LNCaP clone FGC (cell line): ENCODE results near the gene SNCAIP.

Source experiments
- DNase-seq: peaks from one replicate; pipeline ENCODE4 v3.0.0-alpha.2; 2011; ENCODE audit warnings: low read depth
- H3K4me3 ChIP-seq: 2 replicates; pipeline ENCODE4 v1.5.1; 2011; ENCODE audit warnings: mild to moderate bottlenecking, low read depth, low read length, control low read depth
- TF ChIP-seq, protein P1 (sequence below): IDR thresholded peaks from 2 replicates; pipeline ENCODE4 v1.5.1; 2012; ENCODE audit warnings: mild to moderate bottlenecking; ENCODE audit not compliant: control insufficient read depth, insufficient read depth; ENCODE audit errors: extremely low read depth

The SNCAIP gene

DNA sequence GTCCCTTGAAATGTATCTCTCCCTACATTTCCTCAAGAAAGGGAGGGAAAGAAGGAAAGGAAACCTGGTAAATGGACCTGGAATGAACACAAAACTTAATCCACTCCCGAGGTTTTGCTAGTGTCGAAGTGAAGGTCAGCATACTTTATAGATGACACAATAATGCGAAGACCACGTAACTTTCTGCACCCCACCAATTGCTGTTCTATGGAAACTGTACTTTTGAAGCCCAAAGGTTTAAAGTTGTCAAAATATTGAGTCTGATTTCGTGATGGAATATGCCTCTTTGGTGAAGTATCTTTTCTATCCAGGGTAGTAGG is 103.7 kb downstream of the SNCAIP start:
- no peak overlapping the region for H3K4me3 ChIP-seq
- TF ChIP-seq, protein P1, sequence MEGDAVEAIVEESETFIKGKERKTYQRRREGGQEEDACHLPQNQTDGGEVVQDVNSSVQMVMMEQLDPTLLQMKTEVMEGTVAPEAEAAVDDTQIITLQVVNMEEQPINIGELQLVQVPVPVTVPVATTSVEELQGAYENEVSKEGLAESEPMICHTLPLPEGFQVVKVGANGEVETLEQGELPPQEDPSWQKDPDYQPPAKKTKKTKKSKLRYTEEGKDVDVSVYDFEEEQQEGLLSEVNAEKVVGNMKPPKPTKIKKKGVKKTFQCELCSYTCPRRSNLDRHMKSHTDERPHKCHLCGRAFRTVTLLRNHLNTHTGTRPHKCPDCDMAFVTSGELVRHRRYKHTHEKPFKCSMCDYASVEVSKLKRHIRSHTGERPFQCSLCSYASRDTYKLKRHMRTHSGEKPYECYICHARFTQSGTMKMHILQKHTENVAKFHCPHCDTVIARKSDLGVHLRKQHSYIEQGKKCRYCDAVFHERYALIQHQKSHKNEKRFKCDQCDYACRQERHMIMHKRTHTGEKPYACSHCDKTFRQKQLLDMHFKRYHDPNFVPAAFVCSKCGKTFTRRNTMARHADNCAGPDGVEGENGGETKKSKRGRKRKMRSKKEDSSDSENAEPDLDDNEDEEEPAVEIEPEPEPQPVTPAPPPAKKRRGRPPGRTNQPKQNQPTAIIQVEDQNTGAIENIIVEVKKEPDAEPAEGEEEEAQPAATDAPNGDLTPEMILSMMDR = no peak
- no peak for DNase-seq

DNA sequence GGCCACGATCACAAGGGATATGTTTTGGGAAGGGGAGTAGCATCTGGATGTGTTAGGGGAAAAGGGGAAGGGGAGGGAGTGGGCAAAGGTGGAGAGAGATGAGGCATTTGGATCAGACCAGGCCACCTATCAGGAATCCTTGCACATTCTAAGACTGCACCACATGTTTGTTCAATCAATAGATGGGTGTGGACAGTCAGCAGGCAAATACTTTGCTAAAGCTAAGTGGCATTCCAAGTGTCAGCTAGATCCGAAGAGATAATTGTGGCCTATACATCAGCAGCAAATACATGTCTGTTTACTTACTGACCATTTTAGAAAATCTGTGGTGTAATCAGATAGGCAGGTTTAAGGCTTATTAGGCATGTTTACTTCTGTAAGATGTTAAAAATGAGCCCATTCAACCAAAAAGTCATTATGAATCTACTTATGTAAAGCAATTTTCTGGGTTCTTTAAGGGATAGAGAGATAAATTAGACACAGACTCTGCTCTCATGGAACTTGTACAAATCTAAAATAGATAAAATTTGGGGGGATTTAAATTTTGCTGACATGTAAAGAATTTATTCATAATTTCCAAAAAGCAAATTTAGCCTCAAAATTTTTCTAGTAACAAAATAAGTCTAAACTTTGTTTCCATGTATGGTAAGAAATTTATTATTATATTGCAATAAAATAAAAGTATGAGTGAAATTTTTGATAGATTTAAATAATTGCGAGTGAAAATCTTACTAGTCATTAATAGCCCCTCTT is 107.3 kb downstream of the SNCAIP start:
- TF ChIP-seq, protein P1 = no peak
- no peak for DNase-seq
- no peak overlapping the region for H3K4me3 ChIP-seq

DNA sequence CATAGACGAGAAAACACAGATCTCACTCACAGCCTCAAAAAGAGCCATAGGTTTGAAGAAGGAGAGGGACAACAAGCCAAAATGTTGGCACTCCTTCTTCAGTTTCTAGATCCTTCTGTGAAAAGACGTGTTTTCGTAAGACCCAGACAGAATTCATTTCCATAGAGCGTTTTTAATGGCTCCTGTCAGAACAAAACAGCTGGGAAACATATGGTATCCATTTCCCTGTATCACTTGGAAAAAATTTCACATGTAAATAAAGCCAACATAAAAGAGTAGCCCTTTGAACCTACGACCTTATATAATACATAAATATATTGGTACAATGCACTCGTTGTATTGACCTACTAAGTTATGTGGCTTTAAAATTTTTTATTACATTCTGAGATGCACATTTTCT is 108.1 kb downstream of the SNCAIP start:
- no peak overlapping the region for H3K4me3 ChIP-seq
- DNase-seq = no peak
- TF ChIP-seq, protein P1 = no peak

DNA sequence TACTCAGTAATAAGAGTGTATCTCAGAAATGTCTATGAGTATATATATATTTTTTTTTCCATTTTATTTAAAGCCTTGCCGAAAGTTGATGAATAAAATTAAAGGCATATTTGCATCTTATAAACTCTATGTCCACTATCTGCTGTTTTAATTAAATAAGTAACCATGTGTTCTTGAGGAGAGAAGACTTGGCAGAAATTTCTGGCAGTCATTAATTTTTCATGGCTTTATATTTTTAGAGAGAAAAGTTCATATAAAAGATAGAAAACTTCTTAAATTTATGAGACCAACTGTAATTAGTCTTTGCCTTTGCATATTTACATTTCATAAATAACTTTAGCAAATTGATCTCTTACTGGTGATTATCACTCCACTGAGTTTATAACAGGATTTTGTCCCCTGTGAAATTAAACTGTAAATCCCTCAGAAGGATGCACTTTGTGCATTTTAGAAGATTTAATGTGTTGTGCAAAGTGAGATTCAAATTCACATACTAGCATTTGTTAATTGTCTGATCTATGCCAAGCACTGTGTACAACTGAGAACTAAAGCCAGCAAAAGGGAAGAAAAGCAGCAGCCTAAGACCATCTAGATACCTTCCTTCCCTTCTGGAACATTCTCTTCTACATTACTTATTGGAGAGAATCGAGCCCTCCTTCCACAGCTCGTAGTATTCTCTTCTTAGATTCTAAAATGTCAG is 108.7 kb downstream of the SNCAIP start:
- DNase-seq = no peak
- TF ChIP-seq, protein P1 = no peak
- H3K4me3 ChIP-seq = no peak overlapping the region

DNA sequence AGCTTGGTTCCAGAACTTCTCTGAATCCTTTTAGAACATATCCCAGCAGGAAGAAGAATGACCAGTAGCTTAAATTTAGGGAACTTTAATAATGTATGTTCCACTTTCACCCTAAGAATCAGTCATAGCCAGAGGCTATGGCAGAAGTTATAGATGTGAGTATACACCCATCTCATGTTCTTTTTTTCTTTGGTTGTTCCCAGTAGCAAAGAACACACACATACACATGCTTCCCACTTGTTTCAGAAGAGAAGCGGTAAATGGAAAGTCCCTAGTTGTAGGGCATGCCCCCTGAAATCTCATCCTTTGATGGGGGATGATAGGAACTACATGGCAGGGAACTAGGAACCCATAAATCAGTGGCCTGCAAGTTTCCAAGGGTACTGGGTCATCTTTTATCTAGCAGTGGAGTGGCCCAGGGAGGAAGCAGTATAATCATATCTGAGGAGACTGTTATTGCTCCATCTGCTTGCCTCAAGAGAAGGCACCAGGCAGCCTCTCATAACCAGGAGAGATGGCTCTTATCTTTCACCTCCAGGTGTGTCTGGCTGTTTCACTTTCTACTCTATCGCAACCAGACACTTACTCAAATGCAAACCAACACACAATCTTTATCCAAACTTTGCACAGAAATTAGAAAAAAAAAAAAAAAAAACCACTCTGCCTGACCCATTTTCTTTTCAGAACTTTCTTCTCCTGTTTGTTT is 109.5 kb downstream of the SNCAIP start:
- TF ChIP-seq, protein P1 = no peak
- no peak for DNase-seq

DNA sequence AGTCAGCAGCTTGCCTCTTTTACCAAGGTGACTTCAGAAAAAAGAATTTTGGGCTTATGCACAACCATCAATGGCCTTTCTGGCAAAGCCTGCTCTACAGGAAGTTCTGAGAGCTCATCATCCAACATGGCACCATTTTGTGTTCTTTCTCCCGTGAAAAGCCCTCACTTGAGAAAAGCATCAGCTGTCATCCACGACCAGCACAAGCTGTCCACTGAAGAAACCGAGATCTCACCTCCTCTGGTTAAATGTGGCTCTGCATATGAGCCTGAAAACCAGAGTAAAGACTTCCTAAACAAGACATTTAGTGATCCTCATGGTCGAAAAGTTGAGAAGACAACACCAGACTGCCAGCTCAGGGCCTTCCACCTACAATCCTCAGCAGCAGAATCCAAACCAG is 111.2 kb downstream of the SNCAIP start:
- DNase-seq = no peak
- no peak overlapping the region for H3K4me3 ChIP-seq
- TF ChIP-seq, protein P1 = no peak

More for the DNA sequence above, 109.5 kb downstream of the SNCAIP start:
- no peak overlapping the region for H3K4me3 ChIP-seq
